Measurements from ENCODE around the gene NCOA3.

DNA sequence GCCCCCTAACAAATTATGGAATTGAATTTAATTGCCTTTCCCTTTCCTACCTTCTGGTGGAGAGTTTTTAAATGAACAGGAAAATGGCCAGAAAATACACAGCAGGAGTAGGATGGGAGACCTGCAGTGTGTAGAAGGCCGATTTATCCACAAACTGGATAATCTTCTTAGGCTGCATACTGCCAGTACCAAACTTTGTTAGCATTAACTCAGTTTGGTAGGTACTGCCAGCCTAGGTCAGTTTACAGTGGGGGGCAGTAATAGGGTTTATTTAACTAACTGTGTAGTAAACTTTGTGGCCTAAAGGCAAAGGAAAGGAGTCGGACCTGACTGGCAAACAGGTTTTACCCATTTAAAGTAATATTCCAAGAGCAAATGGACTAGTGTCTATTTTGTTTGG is 4.6 kb downstream of the NCOA3 start:
- TF ChIP-seq, protein P1, sequence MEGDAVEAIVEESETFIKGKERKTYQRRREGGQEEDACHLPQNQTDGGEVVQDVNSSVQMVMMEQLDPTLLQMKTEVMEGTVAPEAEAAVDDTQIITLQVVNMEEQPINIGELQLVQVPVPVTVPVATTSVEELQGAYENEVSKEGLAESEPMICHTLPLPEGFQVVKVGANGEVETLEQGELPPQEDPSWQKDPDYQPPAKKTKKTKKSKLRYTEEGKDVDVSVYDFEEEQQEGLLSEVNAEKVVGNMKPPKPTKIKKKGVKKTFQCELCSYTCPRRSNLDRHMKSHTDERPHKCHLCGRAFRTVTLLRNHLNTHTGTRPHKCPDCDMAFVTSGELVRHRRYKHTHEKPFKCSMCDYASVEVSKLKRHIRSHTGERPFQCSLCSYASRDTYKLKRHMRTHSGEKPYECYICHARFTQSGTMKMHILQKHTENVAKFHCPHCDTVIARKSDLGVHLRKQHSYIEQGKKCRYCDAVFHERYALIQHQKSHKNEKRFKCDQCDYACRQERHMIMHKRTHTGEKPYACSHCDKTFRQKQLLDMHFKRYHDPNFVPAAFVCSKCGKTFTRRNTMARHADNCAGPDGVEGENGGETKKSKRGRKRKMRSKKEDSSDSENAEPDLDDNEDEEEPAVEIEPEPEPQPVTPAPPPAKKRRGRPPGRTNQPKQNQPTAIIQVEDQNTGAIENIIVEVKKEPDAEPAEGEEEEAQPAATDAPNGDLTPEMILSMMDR (conservative IDR thresholded peaks at IDR 0.05; ENCODE audit: low read depth in 2 of 2): no peak
- TF ChIP-seq, protein P2, sequence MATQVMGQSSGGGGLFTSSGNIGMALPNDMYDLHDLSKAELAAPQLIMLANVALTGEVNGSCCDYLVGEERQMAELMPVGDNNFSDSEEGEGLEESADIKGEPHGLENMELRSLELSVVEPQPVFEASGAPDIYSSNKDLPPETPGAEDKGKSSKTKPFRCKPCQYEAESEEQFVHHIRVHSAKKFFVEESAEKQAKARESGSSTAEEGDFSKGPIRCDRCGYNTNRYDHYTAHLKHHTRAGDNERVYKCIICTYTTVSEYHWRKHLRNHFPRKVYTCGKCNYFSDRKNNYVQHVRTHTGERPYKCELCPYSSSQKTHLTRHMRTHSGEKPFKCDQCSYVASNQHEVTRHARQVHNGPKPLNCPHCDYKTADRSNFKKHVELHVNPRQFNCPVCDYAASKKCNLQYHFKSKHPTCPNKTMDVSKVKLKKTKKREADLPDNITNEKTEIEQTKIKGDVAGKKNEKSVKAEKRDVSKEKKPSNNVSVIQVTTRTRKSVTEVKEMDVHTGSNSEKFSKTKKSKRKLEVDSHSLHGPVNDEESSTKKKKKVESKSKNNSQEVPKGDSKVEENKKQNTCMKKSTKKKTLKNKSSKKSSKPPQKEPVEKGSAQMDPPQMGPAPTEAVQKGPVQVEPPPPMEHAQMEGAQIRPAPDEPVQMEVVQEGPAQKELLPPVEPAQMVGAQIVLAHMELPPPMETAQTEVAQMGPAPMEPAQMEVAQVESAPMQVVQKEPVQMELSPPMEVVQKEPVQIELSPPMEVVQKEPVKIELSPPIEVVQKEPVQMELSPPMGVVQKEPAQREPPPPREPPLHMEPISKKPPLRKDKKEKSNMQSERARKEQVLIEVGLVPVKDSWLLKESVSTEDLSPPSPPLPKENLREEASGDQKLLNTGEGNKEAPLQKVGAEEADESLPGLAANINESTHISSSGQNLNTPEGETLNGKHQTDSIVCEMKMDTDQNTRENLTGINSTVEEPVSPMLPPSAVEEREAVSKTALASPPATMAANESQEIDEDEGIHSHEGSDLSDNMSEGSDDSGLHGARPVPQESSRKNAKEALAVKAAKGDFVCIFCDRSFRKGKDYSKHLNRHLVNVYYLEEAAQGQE (IDR thresholded peaks at IDR 0.05; ENCODE audit: unreplicated experiment): no peak
- TF ChIP-seq POLR2AphosphoS5 (IDR thresholded peaks at IDR 0.05; ENCODE audit: low read depth): no peak
- TF ChIP-seq EZH2 (IDR thresholded peaks at IDR 0.05; ENCODE audit: low read depth, unreplicated experiment): no peak
- no peak for TF ChIP-seq EZH2phosphoT487 (IDR thresholded peaks at IDR 0.05; ENCODE audit: unreplicated experiment)
- no peak for TF ChIP-seq JUNB (IDR thresholded peaks at IDR 0.05; ENCODE audit: unreplicated experiment)
- TF ChIP-seq CREB1 (CRISPR knock-in tag; IDR thresholded peaks at IDR 0.05; ENCODE audit: low read depth): no peak
- TF ChIP-seq, protein P3, sequence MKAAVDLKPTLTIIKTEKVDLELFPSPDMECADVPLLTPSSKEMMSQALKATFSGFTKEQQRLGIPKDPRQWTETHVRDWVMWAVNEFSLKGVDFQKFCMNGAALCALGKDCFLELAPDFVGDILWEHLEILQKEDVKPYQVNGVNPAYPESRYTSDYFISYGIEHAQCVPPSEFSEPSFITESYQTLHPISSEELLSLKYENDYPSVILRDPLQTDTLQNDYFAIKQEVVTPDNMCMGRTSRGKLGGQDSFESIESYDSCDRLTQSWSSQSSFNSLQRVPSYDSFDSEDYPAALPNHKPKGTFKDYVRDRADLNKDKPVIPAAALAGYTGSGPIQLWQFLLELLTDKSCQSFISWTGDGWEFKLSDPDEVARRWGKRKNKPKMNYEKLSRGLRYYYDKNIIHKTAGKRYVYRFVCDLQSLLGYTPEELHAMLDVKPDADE (IDR thresholded peaks at IDR 0.05): no peak
- TF ChIP-seq NANOG (IDR thresholded peaks at IDR 0.05; ENCODE audit: borderline replicate concordance): no peak
- no peak for TF ChIP-seq ZNF114 (CRISPR knock-in tag; IDR thresholded peaks at IDR 0.05)
- TF ChIP-seq STAT1 (IDR thresholded peaks at IDR 0.05; ENCODE audit: unreplicated experiment): no peak
- no peak for TF ChIP-seq ZNF331 (CRISPR knock-in tag; IDR thresholded peaks at IDR 0.05; ENCODE audit: low read depth)
- TF ChIP-seq, protein P4, sequence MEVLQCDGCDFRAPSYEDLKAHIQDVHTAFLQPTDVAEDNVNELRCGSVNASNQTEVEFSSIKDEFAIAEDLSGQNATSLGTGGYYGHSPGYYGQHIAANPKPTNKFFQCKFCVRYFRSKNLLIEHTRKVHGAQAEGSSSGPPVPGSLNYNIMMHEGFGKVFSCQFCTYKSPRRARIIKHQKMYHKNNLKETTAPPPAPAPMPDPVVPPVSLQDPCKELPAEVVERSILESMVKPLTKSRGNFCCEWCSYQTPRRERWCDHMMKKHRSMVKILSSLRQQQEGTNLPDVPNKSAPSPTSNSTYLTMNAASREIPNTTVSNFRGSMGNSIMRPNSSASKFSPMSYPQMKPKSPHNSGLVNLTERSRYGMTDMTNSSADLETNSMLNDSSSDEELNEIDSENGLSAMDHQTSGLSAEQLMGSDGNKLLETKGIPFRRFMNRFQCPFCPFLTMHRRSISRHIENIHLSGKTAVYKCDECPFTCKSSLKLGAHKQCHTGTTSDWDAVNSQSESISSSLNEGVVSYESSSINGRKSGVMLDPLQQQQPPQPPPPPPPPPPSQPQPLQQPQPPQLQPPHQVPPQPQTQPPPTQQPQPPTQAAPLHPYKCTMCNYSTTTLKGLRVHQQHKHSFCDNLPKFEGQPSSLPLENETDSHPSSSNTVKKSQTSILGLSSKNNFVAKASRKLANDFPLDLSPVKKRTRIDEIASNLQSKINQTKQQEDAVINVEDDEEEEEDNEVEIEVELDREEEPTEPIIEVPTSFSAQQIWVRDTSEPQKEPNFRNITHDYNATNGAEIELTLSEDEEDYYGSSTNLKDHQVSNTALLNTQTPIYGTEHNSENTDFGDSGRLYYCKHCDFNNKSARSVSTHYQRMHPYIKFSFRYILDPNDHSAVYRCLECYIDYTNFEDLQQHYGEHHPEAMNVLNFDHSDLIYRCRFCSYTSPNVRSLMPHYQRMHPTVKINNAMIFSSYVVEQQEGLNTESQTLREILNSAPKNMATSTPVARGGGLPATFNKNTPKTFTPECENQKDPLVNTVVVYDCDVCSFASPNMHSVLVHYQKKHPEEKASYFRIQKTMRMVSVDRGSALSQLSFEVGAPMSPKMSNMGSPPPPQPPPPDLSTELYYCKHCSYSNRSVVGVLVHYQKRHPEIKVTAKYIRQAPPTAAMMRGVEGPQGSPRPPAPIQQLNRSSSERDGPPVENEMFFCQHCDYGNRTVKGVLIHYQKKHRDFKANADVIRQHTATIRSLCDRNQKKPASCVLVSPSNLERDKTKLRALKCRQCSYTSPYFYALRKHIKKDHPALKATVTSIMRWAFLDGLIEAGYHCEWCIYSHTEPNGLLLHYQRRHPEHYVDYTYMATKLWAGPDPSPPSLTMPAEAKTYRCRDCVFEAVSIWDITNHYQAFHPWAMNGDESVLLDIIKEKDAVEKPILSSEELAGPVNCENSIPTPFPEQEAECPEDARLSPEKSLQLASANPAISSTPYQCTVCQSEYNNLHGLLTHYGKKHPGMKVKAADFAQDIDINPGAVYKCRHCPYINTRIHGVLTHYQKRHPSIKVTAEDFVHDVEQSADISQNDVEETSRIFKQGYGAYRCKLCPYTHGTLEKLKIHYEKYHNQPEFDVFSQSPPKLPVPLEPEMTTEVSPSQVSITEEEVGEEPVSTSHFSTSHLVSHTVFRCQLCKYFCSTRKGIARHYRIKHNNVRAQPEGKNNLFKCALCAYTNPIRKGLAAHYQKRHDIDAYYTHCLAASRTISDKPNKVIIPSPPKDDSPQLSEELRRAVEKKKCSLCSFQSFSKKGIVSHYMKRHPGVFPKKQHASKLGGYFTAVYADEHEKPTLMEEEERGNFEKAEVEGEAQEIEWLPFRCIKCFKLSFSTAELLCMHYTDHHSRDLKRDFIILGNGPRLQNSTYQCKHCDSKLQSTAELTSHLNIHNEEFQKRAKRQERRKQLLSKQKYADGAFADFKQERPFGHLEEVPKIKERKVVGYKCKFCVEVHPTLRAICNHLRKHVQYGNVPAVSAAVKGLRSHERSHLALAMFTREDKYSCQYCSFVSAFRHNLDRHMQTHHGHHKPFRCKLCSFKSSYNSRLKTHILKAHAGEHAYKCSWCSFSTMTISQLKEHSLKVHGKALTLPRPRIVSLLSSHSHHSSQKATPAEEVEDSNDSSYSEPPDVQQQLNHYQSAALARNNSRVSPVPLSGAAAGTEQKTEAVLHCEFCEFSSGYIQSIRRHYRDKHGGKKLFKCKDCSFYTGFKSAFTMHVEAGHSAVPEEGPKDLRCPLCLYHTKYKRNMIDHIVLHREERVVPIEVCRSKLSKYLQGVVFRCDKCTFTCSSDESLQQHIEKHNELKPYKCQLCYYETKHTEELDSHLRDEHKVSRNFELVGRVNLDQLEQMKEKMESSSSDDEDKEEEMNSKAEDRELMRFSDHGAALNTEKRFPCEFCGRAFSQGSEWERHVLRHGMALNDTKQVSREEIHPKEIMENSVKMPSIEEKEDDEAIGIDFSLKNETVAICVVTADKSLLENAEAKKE (CRISPR knock-in tag; IDR thresholded peaks at IDR 0.05): no peak

All from GM23338 (cell line).